Fibroblast of peridontal ligament (primary cell): ENCODE results near the gene AGER.
"Not testable (repeated sequence)": the region's sequence is repeated elsewhere in the genome, so short reads cannot be mapped to it uniquely, and the experiment has no call there.

Source experiments
- DNase-seq: peaks from one replicate; pipeline ENCODE4 v3.0.0-alpha.2; 2010; ENCODE audit errors: extremely low read depth

AGER gene

DNA sequence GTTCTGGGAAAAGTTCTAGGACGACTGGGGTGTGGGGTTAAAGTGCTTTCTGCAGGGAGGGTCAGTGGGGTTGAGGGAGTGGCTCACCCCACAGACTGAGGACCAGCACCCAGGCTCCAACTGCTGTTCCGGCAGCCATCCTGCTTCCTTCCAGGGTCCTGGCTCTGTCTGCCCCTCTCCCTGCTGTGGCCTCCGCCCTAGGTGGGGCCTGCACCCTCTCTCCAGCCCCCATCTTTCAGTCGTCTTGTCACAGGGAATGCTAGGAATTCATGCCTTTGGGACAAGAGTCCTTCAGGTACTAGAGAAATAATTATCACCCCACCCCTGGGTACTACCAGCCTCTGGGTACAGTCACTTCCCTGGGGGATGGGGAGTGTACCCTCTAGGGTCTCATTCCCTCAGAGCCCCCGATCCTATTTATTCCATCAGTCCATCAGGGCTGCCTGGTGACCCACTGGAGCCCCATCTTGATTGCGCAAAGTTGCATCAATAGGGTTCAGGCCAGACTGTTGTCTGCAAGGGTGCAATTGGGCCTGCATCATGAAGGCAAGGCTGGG, at the start of gene AGER:
AGER (minus strand) TSS at position 170 of the 557 bp plus-strand sequence; CDS start at position 139, 31 bp downstream.
- DNase-seq, result no peak

DNA sequence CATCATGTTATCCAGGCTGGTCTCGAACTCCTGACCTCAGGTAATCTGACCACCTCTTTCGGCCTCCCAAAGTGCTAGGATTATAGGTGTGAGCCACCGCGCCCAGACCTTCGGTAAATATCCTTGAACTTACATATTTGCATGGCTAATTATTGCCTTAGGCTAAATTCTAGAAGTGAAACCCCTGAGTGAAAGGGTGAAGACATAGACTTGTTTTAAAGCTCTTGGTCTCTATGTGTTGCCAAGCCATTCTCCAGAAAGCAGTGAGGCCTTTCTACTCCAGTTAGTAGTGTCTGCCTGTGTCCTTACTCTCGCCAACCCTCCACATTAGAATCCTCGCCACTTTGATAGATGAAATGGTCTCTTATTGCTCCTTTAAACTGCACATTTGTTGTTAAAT, 42.4 kb upstream of the AGER start:
- DNase-seq, result no peak

DNA sequence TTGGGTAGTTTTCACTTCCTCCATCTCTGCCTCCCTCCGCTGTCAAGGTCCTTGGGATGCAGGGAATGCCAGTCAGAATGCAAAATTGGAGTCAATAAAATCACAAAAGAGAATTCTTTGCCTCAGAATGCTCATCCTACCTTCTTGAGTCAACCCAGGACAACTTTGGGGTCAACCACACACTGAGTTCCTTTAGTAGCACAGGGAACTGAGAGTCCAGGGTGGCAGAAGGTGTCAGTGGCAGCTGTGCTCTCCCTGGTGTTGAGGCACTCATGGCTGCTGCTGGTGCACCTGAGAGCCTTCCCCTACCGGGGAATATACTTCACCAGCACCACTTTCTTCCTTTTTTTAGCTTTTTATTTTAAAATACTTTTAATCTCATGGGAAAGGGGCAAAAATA, 40.6 kb upstream of the AGER start:
- no peak for DNase-seq

DNA sequence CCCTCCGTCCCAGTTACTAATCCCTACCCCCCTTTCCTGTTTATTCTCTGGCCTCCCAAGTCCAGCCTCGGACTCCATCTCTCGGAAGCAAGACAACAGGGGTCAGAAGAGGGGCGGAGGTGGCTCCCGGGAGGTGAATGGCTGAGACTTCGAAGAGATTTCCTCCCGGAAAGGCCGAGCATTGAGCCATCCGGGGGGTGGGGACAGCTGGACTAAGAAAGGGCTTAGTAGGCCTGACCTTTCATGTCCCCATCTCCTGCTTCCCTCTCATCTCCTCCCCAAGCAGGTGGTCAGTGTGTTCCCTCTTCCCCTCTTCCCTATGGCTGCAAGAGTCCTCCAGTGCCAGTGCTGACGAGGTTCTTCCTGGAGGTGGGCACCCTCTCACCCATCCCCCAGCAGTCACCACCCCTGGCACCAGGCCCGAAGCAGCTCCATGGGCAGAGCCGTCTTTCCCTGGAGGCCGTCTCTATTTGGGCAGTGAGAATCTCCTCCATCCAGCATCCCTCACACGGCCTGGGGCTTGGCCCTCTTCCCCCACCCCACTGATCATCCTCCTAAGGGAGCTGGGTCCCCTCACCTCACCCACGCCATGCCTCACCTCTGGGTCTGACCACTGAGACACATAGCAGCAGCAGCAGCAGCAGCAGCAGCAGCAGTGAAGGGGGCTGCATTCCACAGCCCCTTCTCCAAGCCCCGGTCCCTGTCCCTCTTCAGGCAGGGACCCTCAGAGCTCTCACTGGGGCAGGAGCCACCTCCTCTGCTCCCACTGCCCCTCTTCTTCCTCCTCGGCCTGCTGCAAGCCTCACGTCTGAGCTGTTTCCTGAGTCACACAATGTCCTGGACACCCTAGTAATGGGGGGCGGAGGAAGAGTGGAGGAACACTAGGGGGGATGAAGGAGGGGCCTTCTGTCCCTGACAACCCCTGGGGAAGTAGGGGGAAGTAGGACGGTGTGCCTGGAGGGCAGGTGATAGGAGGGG, 39.5 kb upstream of the AGER start, which contains the start of gene NOTCH4:
NOTCH4 (minus strand) TSS at position 810 of the 978 bp plus-strand sequence; CDS start at position 671, 139 bp downstream.
- no peak for DNase-seq

DNA sequence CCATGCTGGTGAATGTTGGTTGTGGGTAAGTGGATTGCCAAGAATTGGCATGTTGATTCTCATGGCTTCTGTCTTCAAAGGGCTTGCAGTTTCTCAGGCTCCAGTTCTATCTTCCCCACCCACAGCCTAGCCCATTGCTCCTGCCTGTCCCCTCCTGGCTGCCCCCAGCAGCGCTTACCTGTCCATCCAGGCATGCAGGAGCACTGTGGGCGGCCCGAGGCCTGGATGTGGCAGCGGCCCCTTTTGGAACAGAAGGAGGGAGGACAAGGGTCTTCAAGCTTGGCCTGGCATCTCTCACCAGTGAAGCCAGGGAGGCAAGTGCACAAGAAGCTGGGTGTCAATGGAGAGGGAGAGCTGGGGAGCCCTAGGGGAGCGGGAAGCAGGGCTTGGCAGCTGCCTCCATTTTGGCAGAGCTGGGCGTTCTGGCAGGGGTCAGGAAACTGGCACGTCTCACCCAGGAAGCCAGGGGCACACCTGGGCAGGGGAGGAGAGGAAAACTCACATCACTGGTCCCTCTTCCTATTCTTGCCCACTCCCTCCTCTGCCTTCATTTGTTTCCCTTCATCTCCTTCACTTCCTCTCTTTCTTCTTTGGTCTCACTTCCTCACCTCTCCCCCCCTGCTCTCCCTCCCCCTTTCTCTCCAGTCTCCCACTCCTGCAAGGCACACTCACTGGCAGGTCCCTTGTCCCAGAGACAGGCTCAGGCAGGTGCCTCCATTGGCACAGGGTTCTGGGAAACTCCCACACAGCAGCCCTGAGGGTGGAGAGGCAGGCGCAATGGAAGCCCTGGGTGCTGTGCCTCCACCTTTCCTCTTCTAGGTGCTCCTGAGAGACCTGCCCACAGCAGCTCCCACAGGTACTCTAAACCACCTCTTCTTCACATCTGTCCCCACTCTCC, 38.5 kb upstream of the AGER start:
- DNase-seq, result no peak

DNA sequence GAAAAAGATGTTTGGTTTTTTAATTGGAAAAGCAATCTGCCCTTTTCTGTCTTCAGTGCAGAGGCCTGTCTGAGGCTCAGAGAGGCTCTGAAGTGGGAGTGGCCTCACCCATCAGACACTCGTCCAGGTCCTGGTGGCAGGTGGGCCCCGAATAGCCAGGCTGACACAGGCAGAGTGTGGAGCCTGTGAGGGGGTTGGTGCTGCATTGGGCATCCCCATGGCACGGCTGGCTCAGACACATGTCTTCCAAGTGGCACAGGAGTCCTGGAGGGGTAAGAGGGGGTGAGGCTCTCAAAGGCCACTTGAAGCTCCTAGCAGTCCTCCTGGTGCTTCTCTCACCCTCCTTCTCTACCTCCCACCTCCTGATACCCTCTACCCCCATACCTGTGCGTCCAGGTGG, 36.0 kb upstream of the AGER start:
- DNase-seq, result no peak

DNA sequence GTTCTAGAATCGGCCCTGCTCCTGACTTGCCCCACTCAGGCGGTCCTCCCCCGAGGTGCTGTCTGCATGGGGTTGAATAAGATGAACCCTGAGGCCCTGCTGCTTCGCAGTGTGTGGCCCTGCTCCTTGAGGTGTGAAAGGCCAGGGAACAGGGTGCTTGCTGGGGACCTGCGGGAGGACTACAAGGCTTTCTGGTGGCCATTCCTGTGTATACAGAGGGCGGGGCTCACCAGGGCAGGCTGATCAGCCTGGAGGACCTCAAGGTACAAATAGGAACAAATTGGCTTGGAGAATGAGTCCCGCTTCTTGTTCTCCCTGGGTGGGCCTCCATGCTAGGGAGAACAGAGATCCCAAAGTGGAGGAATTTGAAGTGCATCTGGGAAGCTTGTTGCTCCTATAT, 34.1 kb upstream of the AGER start:
- no peak for DNase-seq

DNA sequence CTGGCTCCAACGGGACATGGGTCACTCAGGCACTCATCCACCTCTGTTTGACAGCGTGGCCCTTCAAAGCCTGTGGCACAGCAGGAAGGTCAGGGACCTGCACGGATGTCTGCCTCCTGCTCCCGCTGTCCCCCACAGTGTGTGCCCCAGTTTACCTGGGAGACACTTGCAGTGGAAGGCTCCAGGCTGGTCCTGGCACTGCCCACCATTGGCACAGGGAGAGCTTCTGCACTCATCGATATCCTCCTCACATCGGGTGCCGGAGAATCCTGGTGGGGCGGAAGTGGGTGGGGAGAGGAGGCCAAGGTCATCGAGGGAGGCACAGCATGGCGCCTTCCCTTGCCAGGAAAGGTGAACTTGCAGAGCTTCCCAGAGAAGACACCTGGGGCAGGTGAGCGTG, 32.9 kb upstream of the AGER start:
- DNase-seq, result no peak

DNA sequence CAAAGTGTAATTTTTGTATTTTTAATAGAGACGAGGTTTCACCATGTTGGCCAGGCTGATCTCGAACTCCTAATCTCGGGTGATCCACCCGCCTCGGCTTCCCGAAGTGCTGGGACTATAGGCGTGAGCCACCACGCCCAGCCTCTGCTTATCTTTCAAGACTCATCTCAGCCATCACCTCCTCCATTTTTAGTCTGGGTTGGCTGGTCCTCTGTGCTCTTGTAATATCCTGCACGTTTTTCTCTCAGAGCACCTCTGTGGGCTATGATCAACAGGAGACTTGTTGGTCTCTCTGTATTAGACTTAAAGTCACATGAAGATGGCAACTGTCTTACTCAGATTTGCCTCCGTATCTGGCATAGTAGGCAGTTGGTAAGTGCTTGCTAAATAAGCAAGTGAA, 32.2 kb upstream of the AGER start:
- DNase-seq, result no peak

DNA sequence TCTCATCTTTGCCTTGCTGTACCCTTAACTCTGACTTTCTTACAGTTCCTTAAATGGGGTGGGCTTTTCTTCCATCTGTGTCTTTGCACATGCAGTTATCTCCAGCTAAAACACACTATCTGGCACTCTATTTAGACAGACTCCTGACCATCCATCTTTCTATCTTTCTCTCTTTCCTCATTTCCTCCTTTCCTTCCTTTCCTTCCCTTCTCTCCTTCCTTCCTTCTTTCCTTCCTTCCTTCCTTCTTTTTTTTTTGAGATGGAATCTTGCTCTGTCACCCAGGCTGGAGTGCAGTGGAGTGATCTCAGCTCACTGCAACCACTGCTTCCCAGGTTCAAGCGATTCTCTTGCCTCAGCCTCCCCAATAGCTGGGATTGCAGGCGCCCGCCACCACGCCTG, 31.6 kb upstream of the AGER start:
- DNase-seq, result no peak

DNA sequence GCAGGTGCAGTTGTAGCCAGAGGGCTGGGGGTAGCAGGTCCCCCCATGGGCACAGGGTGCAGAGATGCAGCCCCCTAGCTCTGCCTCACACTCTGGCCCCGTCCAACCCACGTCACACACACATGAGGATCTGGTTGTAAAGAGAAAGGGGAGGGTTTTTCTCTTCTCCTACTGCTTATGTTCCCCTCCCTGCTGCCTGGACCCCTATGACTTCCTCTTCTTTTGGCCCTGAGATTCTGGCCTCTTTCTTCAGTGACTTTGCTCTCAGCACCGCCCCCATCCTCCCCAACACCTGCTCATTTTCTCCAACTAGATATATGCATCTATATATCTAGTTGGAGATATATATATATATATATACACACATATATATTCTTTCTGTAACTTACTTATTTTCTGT, 30.1 kb upstream of the AGER start:
- DNase-seq, result no peak

DNA sequence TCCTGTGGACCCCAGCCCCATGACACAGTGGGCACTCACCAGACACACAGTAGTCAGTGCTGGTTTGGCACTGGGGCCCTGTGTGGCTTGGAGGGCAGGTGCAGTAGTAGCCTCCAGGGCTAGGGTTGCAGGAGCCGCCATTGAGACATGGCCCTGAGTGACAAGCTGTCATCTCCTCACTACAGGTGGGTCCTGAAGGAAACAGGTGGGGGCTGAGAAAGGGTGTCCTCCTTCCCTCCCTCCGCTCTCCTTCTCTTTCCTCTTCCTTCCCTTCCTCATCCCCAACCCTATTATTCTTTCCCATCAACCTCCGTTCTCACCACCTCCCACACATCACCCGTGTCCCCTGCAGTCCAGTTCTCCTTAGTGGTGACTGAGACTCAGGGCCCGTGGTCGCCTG, 29.6 kb upstream of the AGER start:
- DNase-seq, result no peak

DNA sequence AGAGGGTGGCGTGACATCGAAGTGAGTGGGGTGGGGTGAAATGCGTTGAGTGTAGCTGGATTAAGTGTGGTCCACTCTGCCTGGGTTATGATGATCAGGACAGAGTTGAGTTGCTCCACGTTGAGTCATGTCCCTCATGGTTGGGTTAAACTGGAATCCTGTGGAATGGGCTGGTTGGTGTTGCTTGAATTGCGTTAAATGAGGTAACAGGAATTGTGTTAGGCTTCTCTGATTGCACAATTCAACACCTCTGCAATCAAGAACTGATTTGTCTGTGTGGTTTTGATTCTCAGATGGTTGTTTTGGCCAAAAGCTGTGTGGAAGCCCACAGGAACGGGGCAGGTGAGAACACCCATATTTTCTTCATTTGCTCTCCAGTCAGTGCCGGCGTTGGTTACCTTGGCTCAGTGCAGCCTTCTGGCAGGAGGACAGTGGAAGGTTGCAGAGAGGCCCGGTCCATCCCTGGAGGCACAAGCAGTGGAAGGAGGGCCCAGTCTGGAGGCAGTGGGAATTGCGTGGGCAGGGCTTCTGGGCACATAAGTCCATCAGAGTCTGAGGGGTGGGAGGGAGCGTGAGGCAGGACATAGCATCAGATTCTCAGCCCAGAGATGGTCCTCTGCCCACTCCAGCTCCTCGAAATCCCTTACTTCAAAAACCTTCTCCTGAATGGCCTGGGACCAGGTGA, 28.2 kb upstream of the AGER start:
- no peak for DNase-seq

DNA sequence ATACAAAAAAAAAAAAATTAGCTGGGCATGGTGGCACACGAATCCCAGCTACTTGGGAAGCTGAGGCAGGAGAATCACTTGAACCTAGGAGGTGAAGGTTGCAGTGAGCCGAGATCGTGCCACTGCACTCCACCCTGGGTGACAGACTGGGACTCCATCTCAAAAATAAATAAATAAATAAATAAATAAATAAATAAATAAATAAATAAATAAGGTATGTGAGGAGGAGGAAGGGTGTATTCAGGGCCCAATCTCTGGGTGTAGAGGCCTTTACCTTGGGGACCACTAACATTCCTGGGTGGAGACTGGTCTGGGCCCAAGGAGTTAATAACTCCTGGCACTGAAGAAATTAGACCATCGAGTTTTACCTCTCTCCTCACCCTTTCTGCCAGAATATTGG, 27.4 kb upstream of the AGER start:
- not testable (repeated sequence) for DNase-seq

DNA sequence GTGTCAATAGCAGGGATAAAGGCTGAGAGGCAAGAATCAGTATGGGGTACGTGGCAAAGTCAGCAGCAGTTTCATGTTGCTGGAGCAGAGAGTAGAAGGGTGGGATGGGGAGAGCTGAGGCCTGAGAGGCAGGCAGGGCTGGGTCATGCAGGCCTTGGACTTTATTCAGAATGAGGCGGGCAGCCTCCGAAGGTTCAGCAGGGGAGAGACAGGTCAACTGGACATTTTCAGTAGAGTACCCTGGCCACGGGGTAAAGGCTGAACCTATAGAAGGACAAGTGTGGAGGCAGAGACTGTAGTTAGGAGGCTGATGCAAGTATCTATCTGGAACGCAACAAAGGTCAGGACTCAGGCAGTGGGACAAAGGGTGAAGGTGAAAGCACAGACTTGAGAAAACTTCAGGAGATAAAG, 26.1 kb upstream of the AGER start:
- DNase-seq, result no peak

DNA sequence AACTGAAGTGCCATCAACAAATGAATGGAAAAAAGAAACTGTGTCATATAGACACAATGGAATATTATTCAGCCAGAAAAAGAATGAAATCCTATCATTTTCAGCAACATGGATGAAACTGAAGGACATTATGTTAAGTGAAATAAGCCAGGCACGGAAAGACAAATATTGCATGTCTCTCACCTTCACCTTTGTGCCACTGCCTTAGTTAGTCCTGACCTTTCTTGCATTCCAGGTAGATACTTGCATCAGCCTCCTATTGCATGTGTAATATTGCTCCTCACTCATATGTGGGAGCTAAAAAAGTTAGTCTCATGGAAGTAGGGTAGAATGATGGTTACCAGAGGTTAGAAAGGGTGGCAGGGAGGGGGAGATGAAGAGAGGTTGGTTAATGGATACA, 24.9 kb upstream of the AGER start:
- no peak for DNase-seq

DNA sequence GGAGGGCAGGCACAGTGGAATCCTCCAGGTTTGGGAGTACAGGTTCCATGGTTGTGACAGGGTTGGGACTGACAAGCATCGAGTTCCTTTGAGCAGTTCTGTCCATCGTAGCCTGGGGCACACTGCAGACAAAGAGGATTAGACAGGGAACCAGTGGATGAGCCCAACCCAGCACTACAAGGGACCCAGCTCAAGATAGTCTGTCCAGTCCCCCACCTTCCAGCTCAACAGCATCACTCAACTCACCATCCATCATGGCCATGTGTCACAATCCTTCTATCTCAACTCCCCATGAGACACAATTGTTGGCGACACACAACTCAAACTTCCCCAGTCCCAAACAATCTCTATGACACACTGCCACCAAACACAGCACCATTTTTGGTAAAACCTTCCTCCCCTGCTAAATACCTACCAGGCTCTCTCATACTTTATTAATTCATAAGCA, 20.2 kb upstream of the AGER start:
- DNase-seq, result no peak

DNA sequence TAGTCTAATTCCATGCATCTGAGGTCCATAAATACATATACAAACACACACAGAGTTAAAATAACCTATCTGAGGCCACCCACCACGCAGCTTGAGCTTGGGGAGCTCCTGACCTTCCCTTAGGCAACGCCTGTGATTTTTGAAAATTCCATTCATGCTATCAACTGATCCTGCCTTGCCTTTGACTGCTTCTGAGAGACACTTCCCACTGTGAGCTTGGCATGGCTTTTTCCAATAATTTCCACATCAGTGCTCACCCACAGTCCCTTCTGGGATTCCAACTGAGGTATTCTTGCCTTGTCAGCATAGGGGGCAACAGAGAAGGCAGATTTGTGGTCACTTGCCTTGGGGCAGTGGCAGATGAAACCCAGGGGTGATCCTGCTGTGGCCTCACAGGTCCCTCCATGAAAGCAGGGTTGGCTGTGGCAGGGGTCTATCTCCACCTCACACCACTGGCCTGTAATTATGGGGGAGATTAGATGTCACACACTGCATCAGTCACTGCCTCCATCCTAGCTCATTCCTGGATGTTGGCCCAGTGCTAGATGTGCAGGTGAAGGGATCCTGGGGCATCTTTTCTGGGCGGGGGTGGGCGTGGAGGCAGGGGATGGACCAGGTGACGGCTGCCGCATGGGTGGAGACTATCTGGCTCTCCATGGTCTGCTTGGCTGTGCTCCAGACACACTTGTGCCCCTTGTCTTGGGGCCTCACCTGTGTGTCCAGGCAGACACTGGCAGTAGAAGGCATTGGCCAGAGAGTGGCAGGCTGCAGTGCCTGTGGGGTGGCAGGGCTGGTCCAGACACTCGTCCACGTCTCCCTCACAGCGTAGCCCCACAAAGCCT, 19.6 kb upstream of the AGER start:
- DNase-seq, result no peak

DNA sequence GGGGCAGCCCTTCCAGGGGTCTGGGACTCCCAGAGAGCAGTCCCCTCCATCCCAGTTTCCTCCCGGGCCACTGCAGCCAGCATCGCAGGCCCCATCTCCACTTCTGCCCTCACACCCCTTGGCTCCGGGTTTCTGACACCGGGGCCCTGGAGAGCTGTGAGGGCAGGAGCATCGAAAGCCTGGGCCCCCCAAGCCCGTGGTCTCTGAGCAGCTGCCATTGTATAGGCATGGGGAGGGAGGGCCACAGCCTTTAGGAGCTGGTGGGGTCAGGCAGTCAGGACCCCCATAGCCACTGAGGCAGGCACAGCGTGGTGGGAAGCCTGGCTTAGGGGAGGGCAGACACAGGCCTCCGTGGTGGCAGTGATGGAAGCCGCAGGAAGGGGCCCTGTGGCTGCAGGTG, 18.1 kb upstream of the AGER start:
- no peak for DNase-seq

DNA sequence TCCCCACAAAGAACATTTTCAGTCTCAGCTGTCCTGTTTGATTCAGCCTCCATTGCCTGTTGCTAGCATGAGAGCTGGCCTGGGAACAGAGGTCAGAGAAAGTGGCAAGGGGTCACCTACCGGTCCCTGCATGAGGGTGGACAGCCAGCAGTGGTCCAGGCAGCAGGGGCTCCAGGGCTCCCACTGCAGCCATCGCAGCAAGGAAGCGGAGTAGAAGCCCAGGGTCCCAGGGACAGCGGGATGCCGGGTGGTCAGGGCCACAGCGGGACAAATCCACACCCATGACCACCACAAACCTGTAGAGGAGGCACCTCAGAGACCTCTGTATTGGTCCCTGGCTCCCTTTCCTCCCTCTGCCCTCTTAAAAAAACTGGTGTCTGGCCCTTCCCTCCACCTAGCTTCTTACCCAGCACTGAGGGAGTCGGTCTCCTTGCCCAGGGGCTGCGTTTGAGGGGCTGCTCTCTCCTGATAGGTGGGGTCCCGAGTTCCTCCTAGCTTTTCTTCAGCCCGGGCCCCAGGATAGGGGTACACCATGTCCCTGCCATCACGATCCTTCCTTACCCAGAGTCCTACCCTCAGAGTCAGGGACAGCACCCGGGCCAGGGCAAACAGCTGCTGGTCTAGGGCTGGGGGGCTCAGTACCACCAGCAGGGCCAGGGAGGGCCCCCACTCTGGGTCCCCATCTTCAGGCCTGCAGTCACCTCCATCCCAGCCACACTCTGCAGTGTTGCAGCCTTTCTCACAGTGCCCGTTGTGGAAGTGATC, 16.8 kb upstream of the AGER start:
- no peak for DNase-seq
